GM13976 (cell line): ENCODE data around the gene GPS1.

Source experiments
- DNase-seq: peaks from one replicate; pipeline ENCODE4 v3.0.0; 2012; ENCODE audit warnings: low spot score
- CTCF ChIP-seq: IDR thresholded peaks from 2 replicates; pipeline ENCODE4 v1.5.1; 2012; ENCODE audit warnings: borderline replicate concordance, mild to moderate bottlenecking; ENCODE audit not compliant: insufficient read depth; ENCODE audit errors: extremely low read depth, missing control alignments, control extremely low read depth
- in situ Hi-C: fragments of 300-500 bp; cut with MboI; formaldehyde crosslinking; loops from one replicate; pipeline ENCODE4 v1.12.0; 2022; ENCODE audit warnings: low sequenced_read_pairs, mixed read lengths, inconsistent platforms; ENCODE audit not compliant: unreplicated experiment

Gene GPS1

DNA sequence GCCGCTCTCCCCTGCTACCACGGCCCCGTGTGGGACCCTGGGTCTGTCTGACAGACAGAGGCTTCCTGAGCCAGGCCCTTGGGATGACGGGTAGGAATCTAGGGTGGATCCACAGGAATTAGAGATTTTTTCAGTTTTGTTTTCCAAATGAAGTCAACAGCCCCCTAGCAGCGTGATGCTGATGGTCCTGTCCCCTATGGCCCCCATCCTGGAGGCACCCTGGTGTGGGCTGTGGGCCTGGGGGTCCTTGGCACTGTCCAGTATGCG, 44.5 kb upstream of the GPS1 start:
- DNase-seq = no peak
- no peak for TF ChIP-seq CTCF
- in situ Hi-C loops = no loop called here

- TF ChIP-seq CTCF = no peak
- no peak for DNase-seq
- in situ Hi-C loops = no loop called here
Observed at GRCh38 chr17:82007495-82008257, 44.0 kb upstream of the GPS1 start.

DNA sequence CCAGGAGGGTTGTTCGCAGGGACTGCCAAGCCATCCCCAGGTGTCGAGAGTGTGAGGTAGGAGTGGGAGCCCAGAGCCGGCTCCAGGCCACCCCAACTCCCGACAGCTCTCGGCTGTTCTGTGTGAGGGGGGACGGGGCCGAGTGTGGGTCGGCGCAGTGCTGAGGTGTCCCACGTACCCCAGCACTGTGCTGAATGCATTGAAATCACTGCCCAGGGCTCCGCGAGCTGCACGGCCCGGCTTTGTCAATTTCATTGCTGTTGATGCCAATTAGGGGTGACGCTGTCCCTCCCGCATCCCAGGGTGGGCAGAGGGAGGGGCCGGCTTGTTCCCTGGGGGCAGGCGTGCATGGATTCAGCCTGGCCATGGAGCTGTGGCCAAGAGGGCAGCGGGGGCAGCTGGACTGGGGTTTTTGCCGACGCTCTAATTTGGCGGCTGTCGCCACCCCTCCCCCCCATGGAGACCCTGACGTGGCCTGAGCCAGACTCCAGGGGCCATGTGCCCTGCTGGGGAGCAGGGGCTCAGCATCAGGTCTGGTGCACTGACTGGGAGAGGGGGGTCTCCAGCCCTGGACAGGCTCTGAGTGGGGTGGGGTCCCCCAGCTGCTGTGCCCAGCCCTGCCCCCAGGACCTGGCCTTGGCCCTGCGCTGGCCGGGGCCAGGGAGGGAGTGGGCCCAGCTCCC, 43.3 kb upstream of the GPS1 start:
- in situ Hi-C loops = no loop called here
- DNase-seq = no peak
- no peak for TF ChIP-seq CTCF

- no peak for TF ChIP-seq CTCF
- DNase-seq = no peak
- in situ Hi-C loops = no loop called here
Observed at GRCh38 chr17:82008941-82009405, 42.7 kb upstream of the GPS1 start.

GRCh38 chr17:82009413-82009812, 42.3 kb upstream of the GPS1 start:
- DNase-seq = no peak
- no peak for TF ChIP-seq CTCF
- in situ Hi-C loops = no loop called here

GRCh38 chr17:82010575-82011525, 40.8 kb upstream of the GPS1 start:
- in situ Hi-C loops = no loop called here
- DNase-seq = no peak
- TF ChIP-seq CTCF = no peak
